Left lung (tissue), 10 donors: ENCODE data around the gene TCL1A. TPM values are rescaled to one million over a fixed set of nuclear protein-coding genes. Genes with fewer than 3 reads are reported as not detected.

Source experiments
- ATAC-seq: fragments of 200-7000 bp; cut with Tn5 transposase; one replicate; pipeline ENCODE4 v1.9.1; 2020; ENCODE audit warnings: moderate library complexity
- DNase-seq, 4 donors: peaks; one replicate each; pipeline ENCODE4 v3.0.0-alpha.2; 2013 to 2020
- H3K27ac ChIP-seq, 2 donors: fragments of 200-600 bp; sonication (generic) in 1 of 2; one replicate each; pipeline versions ENCODE4 v1.5.0 to v1.8.0; 2020 to 2021
- H3K27me3 ChIP-seq, 2 donors: fragments of 200-600 bp; sonication (generic) in 1 of 2; one replicate each; pipeline versions ENCODE4 v1.5.0 to v1.8.0; 2020 to 2021
- H3K36me3 ChIP-seq, 2 donors: fragments of 200-600 bp; sonication (generic) in 1 of 2; one replicate each; pipeline versions ENCODE4 v1.5.0 to v1.8.0; 2020 to 2021
- H3K4me1 ChIP-seq, 2 donors: fragments of 200-600 bp; one replicate each; pipeline ENCODE4 v1.8.0; 2021
- H3K4me3 ChIP-seq, 2 donors: fragments of 200-600 bp; sonication (generic) in 1 of 2; one replicate each; pipeline versions ENCODE4 v1.5.0 to v1.8.0; 2020 to 2021; ENCODE audit warnings: mild to moderate bottlenecking in 1 of 2
- H3K9me3 ChIP-seq, 2 donors: fragments of 200-600 bp; sonication (generic) in 1 of 2; one replicate each; pipeline versions ENCODE4 v1.5.0 to v1.8.0; 2020 to 2021
- CTCF ChIP-seq, 2 donors: fragments of 200-600 bp; sonication (generic) in 1 of 2; IDR thresholded peaks; one replicate each; pipeline versions ENCODE4 v1.5.0 to v1.8.0; 2021; ENCODE audit warnings: antibody characterized with exemption in 2 of 2
- intact Hi-C, 2 donors: fragments of 100-400 bp; cut with DNase I; formaldehyde crosslinking; loops; one replicate each; pipeline versions ENCODE4 v1.11.2 to v1.14.2; 2022
- polyA plus RNA-seq, 6 donors: library from polyadenylated mRNA; unstranded; fragments of 120-200 nt; gene quantifications; one replicate each; pipeline ENCODE4 v1.2.1, GENCODE V29; 2013; ENCODE audit not compliant: insufficient read length in 6 of 6
- total RNA-seq, 2 donors: library from RNA; stranded (reverse); fragmentation: NEBNext Ultra II Directional; extraction: Animal tissue kit (Norgen Biotek cat#: 25700); gene quantifications; one replicate each; pipeline ENCODE4 v1.2.1, GENCODE V29; 2021
- donor health status: DM: no; HTN: yes; CAD: no.
- donor health status: DM: no; HTN: no; CAD: no.

The TCL1A gene
- total and polyA plus RNA-seq, 8 donors: 0.80 to 1.7 (median 1.2) TPM; not detected in 2

- Histone ChIP-seq H3K27me3 (peaks cover 0 to 37% of the 10 kb centered on the region in 2 donors), H3K4me3 (no peak overlapping the region), H3K4me1 (no peaks in the 10 kb centered on the region), H3K9me3 (no peaks in the 10 kb centered on the region), H3K36me3 (no peaks in the 10 kb centered on the region), H3K27ac (no peak overlapping the region)
- DNase-seq (no peak), ATAC-seq (no peak)
- TF ChIP-seq CTCF (IDR thresholded peaks at IDR 0.05): no peak
- intact Hi-C loops: no loop called here
These were observed 33.8 kb downstream of the TCL1A start for GRCh38 chr14:95679998-95680735.

- H3K27me3 ChIP-seq: peaks cover 0 to 34% of the 10 kb centered on the region in 2 donors
- H3K4me3 ChIP-seq: no peak overlapping the region
- no peaks in the 10 kb centered on the region for H3K36me3 ChIP-seq
- no peak for ATAC-seq
- no peak for DNase-seq
- no peaks in the 10 kb centered on the region for H3K9me3 ChIP-seq
- no peaks in the 10 kb centered on the region for H3K4me1 ChIP-seq
- no peak for TF ChIP-seq CTCF (IDR thresholded peaks at IDR 0.05)
- intact Hi-C loops: no loop called here
- no peak overlapping the region for H3K27ac ChIP-seq
These were observed 34.6 kb downstream of the TCL1A start for GRCh38 chr14:95679148-95679815.

GRCh38 chr14:95677179-95677835 is 36.6 kb downstream of the TCL1A start:
- TF ChIP-seq CTCF (IDR thresholded peaks at IDR 0.05): no peak
- Histone ChIP-seq H3K9me3 (no peaks in the 10 kb centered on the region), H3K27ac (no peak overlapping the region), H3K27me3 (peaks cover 0 to 26% of the 10 kb centered on the region in 2 donors), H3K36me3 (no peaks in the 10 kb centered on the region), H3K4me1 (no peaks in the 10 kb centered on the region), H3K4me3 (no peak overlapping the region)
- no peak for DNase-seq
- no peak for ATAC-seq
- intact Hi-C loops: no loop called here

- no peak for TF ChIP-seq CTCF (IDR thresholded peaks at IDR 0.05)
- Histone ChIP-seq H3K27me3 (peaks cover 0 to 32% of the 10 kb centered on the region in 2 donors), H3K27ac (no peak overlapping the region), H3K4me3 (no peak overlapping the region), H3K9me3 (no peaks in the 10 kb centered on the region), H3K36me3 (no peaks in the 10 kb centered on the region), H3K4me1 (no peaks in the 10 kb centered on the region)
- intact Hi-C loops: no loop called here
- ATAC-seq: no peak
- DNase-seq: no peak
These were observed 38.4 kb downstream of the TCL1A start for GRCh38 chr14:95675486-95675885.

- Histone ChIP-seq H3K36me3 (no peaks in the 10 kb centered on the region), H3K27ac (no peak overlapping the region), H3K4me1 (no peaks in the 10 kb centered on the region), H3K27me3 (peaks cover 0 to 37% of the 10 kb centered on the region in 2 donors), H3K9me3 (no peaks in the 10 kb centered on the region), H3K4me3 (no peak overlapping the region)
- ATAC-seq (no peak), DNase-seq (no peak)
- intact Hi-C loops: no loop called here
- TF ChIP-seq CTCF (IDR thresholded peaks at IDR 0.05): no peak
These were observed 39.3 kb downstream of the TCL1A start for GRCh38 chr14:95674613-95675012.
